Measurements from ENCODE around the gene DSTN. TPM values are rescaled to one million over a fixed set of nuclear protein-coding genes. Genes with fewer than 3 reads are reported as not detected.

DSTN gene
- polyA plus RNA-seq, 1 experiment: 295 TPM

GRCh38 chr20:17617212-17617867 is 47.5 kb downstream of the DSTN start:
- TF ChIP-seq, protein P1, sequence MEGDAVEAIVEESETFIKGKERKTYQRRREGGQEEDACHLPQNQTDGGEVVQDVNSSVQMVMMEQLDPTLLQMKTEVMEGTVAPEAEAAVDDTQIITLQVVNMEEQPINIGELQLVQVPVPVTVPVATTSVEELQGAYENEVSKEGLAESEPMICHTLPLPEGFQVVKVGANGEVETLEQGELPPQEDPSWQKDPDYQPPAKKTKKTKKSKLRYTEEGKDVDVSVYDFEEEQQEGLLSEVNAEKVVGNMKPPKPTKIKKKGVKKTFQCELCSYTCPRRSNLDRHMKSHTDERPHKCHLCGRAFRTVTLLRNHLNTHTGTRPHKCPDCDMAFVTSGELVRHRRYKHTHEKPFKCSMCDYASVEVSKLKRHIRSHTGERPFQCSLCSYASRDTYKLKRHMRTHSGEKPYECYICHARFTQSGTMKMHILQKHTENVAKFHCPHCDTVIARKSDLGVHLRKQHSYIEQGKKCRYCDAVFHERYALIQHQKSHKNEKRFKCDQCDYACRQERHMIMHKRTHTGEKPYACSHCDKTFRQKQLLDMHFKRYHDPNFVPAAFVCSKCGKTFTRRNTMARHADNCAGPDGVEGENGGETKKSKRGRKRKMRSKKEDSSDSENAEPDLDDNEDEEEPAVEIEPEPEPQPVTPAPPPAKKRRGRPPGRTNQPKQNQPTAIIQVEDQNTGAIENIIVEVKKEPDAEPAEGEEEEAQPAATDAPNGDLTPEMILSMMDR (IDR thresholded peaks at IDR 0.05; ENCODE audit: insufficient read depth, low read depth, low read length): peak; percentile 58
- Histone ChIP-seq H3K27me3 (ENCODE audit: control insufficient read depth, insufficient read depth, low read length) (no peaks in the 10 kb centered on the region), H3K36me3 (ENCODE audit: control insufficient read depth, insufficient read depth, low read length) (peaks cover 77% of the 10 kb centered on the region), H3K4me3 (ENCODE audit: low read depth, low read length) (no peak overlapping the region)
- ChIA-PET CTCF (interaction anchor here (0.7 to 2.4 kb wide), 8 partner anchors 18 to 1251 kb away, joined by 3 to 9 read pairs (median 3); partner anchors contain the start of gene BFSP1), POLR2A (no interaction called here)
- DNase-seq (ENCODE audit: low read depth): no peak

GRCh38 chr20:17617868-17618672 is 48.2 kb downstream of the DSTN start:
- Histone ChIP-seq H3K4me3 (ENCODE audit: low read depth, low read length) (no peak overlapping the region), H3K27me3 (ENCODE audit: control insufficient read depth, insufficient read depth, low read length) (no peaks in the 10 kb centered on the region), H3K36me3 (ENCODE audit: control insufficient read depth, insufficient read depth, low read length) (peaks cover 84% of the 10 kb centered on the region)
- DNase-seq (ENCODE audit: low read depth): no peak
- TF ChIP-seq, protein P1 (IDR thresholded peaks at IDR 0.05; ENCODE audit: insufficient read depth, low read depth, low read length): no peak
- ChIA-PET POLR2A (no interaction called here), CTCF (interaction anchor here (0.6 to 2.4 kb wide), 11 partner anchors 13 to 378 kb away, joined by 3 to 9 read pairs (median 3); partner anchors contain the start of gene BFSP1)

GRCh38 chr20:17618673-17619013 is 48.8 kb downstream of the DSTN start:
- no peak overlapping the region for H3K4me3 ChIP-seq (ENCODE audit: low read depth, low read length)
- TF ChIP-seq, protein P1 (IDR thresholded peaks at IDR 0.05; ENCODE audit: insufficient read depth, low read depth, low read length): no peak
- ChIA-PET CTCF (interaction anchor here (0.9 to 2.4 kb wide), 7 partner anchors 12 to 377 kb away, joined by 3 to 9 read pairs (median 4); partner anchors contain the start of gene BFSP1), POLR2A (no interaction called here)
- no peaks in the 10 kb centered on the region for H3K27me3 ChIP-seq (ENCODE audit: control insufficient read depth, insufficient read depth, low read length)
- H3K36me3 ChIP-seq (ENCODE audit: control insufficient read depth, insufficient read depth, low read length): peaks cover 84% of the 10 kb centered on the region
- DNase-seq (ENCODE audit: low read depth): no peak

DNA sequence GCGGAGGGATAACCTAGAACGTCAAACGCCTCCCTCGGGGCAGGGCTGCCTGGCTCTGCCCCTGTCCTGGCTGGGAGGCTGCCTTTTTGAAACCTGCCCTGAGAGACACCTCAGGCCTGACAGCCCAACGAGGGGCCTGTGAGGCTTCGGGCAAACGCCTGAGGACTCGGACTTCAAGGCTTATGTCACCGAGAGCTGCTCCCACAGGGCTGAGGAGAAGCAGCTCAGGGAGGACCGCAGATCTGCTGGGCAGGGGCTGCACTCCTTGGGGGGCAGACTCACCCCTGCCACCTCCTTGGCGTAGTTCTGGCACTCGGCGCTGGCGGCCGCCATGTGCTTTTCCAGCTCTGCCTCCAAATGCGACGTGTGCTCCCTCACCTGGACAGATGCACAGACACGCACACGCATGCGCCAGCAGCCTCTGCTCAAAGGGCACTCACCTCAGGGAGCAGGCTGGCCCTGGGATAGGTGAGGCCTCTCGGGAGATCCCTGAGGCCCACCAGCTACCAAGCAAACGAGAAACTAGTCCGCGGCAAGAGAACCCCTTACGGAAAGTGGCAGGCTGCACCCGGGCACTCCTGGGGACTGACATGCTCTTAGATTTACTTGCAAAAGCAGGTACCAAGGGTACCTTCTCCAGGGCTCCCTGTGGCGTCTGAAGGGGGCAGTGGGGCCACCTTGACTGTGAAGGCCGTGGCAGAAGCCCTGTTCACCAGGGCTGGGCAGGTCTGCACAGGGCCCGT is 49.6 kb downstream of the DSTN start:
- TF ChIP-seq, protein P1 (IDR thresholded peaks at IDR 0.05; ENCODE audit: insufficient read depth, low read depth, low read length): no peak
- Histone ChIP-seq H3K27me3 (ENCODE audit: control insufficient read depth, insufficient read depth, low read length) (no peaks in the 10 kb centered on the region), H3K36me3 (ENCODE audit: control insufficient read depth, insufficient read depth, low read length) (peaks cover 86% of the 10 kb centered on the region), H3K4me3 (ENCODE audit: low read depth, low read length) (no peak overlapping the region)
- no peak for DNase-seq (ENCODE audit: low read depth)
- ChIA-PET POLR2A (no interaction called here), CTCF (interaction anchor here (1.0 to 2.4 kb wide), 3 partner anchors 83 to 376 kb away, joined by 3 to 9 read pairs (median 6); no protein-coding TSS in a partner anchor)
